Thoracic aorta (tissue), 2 donors: Measurements from ENCODE around the gene ETNK2. TPM values are rescaled to one million over a fixed set of nuclear protein-coding genes. Genes with fewer than 3 reads are reported as not detected.

Experiments used
- ATAC-seq: fragments of 150-250 bp; one replicate; pipeline ENCODE4 v1.8.0; 2017; ENCODE audit warnings: low read depth; ENCODE audit not compliant: insufficient number of reproducible peaks, low FRiP score
- DNase-seq: peaks from one replicate; pipeline ENCODE4 v3.0.0-alpha.2; 2020; ENCODE audit warnings: low spot score
- H3K27ac ChIP-seq, 2 donors: fragments of 200-600 bp; sonication (generic); 1 replicate in 1 of 2; 2 replicates in 1 of 2; pipeline ENCODE4 v1.5.1; 2016; ENCODE audit warnings: mild to moderate bottlenecking in 2 of 2, moderate library complexity in 2 of 2
- H3K27me3 ChIP-seq: fragments of 200-600 bp; sonication (generic); replicated peaks from 2 replicates; pipeline ENCODE4 v1.6.0; 2016; ENCODE audit warnings: mild to moderate bottlenecking; ENCODE audit not compliant: insufficient read depth
- H3K36me3 ChIP-seq: fragments of 200-600 bp; sonication (generic); one replicate; pipeline ENCODE4 v1.5.1; 2016
- H3K4me1 ChIP-seq, 2 donors: fragments of 200-600 bp; sonication (generic); 1 replicate in 1 of 2; 2 replicates in 1 of 2; pipeline versions ENCODE4 v1.5.1 to v1.6.0; 2016; ENCODE audit warnings: low read depth in 2 of 2, mild to moderate bottlenecking in 1 of 2; ENCODE audit not compliant: control insufficient read depth in 1 of 2
- H3K4me3 ChIP-seq: fragments of 200-600 bp; sonication (generic); 2 replicates; pipeline ENCODE4 v1.5.1; 2016; ENCODE audit warnings: mild to moderate bottlenecking
- H3K9me3 ChIP-seq: fragments of 200-600 bp; sonication (generic); 2 replicates; pipeline ENCODE4 v1.5.1; 2016
- CTCF ChIP-seq: fragments of 200-600 bp; sonication (generic); IDR thresholded peaks from one replicate; pipeline ENCODE4 v1.5.1; 2019; ENCODE audit warnings: antibody characterized with exemption
- total RNA-seq, 2 donors: library from RNA; depleted of rRNA; stranded (reverse); fragments of >200 nt; gene quantifications; one replicate each; pipeline versions ENCODE4 v1.1.0 to v1.2.3, GENCODE V29; 2016

Gene ETNK2
- total RNA-seq, 2 donors from 2014 or later: 18.0 to 24.5 TPM

GRCh38 chr1:204087893-204088528 lies 63.8 kb downstream of the ETNK2 start:
- DNase-seq (no peak), ATAC-seq (no peak)
- no peak overlapping the region for H3K4me3 ChIP-seq

GRCh38 chr1:204087181-204087892 lies 64.5 kb downstream of the ETNK2 start:
- no peak overlapping the region for H3K4me3 ChIP-seq

More at GRCh38 chr1:204087893-204088528, 63.8 kb downstream of the ETNK2 start:
- no peaks in the 10 kb centered on the region for H3K27me3 ChIP-seq
- H3K9me3 ChIP-seq: no peaks in the 10 kb centered on the region
- no peak for TF ChIP-seq CTCF
- peaks cover 26 to 62% of the 10 kb centered on the region in 2 donors for H3K4me1 ChIP-seq
- H3K27ac ChIP-seq: peak overlapping the region; percentile 55 to 67
- no peaks in the 10 kb centered on the region for H3K36me3 ChIP-seq

GRCh38 chr1:204085876-204086275 lies 66.0 kb downstream of the ETNK2 start:
- H3K36me3 ChIP-seq: no peaks in the 10 kb centered on the region
- no peaks in the 10 kb centered on the region for H3K9me3 ChIP-seq
- TF ChIP-seq CTCF: no peak
- H3K4me3 ChIP-seq: no peak overlapping the region
- H3K27ac ChIP-seq: no peak overlapping the region
- H3K4me1 ChIP-seq: peaks cover 26 to 77% of the 10 kb centered on the region in 2 donors
- ATAC-seq (no peak), DNase-seq (no peak)
- H3K27me3 ChIP-seq: no peaks in the 10 kb centered on the region

More at GRCh38 chr1:204087181-204087892, 64.5 kb downstream of the ETNK2 start:
- H3K27ac ChIP-seq: peak overlapping the region; percentile 55 to 67
- TF ChIP-seq CTCF: no peak
- H3K9me3 ChIP-seq: no peaks in the 10 kb centered on the region
- no peak for DNase-seq
- no peaks in the 10 kb centered on the region for H3K36me3 ChIP-seq
- peaks cover 26 to 69% of the 10 kb centered on the region in 2 donors for H3K4me1 ChIP-seq
- no peak for ATAC-seq
- H3K27me3 ChIP-seq: no peaks in the 10 kb centered on the region

- peaks cover 32 to 84% of the 10 kb centered on the region in 2 donors for H3K4me1 ChIP-seq
- H3K27me3 ChIP-seq: no peaks in the 10 kb centered on the region
- DNase-seq (no peak), ATAC-seq (no peak)
- peak overlapping the region; percentile 27 to 56 for H3K27ac ChIP-seq
- no peaks in the 10 kb centered on the region for H3K36me3 ChIP-seq
- no peak for TF ChIP-seq CTCF
- H3K9me3 ChIP-seq: no peaks in the 10 kb centered on the region
- H3K4me3 ChIP-seq: no peak overlapping the region
Measured at GRCh38 chr1:204084247-204084772, 67.5 kb downstream of the ETNK2 start.

GRCh38 chr1:204083491-204083890 lies 68.4 kb downstream of the ETNK2 start:
- peak overlapping the region; percentile 27 to 56 for H3K27ac ChIP-seq
- H3K9me3 ChIP-seq: no peaks in the 10 kb centered on the region
- no peak for TF ChIP-seq CTCF
- ATAC-seq (no peak), DNase-seq (no peak)
- no peaks in the 10 kb centered on the region for H3K27me3 ChIP-seq
- H3K36me3 ChIP-seq: no peaks in the 10 kb centered on the region
- no peak overlapping the region for H3K4me3 ChIP-seq
- H3K4me1 ChIP-seq: peaks cover 32 to 84% of the 10 kb centered on the region in 2 donors
